ENCODE data around the gene CARM1. TPM values are rescaled to one million over a fixed set of nuclear protein-coding genes. Genes with fewer than 3 reads are reported as not detected.
A peak's percentile ranks its signal among the peaks of the same experiment; 100 is the strongest.
"Not testable (repeated sequence)": the region's sequence is repeated elsewhere in the genome, so short reads cannot be mapped to it uniquely, and the experiment has no call there.

Gene CARM1
- polyA plus RNA-seq, 1 donor from 2014 or later = 22.3 TPM

- Histone ChIP-seq H3K4me2 (ENCODE audit: low read length) (peak overlapping the region; percentile 10), H3K27ac (ENCODE audit: low read length) (peak overlapping the region; percentile 95), H3K9me2 (ENCODE audit: insufficient read depth, low read length) (no peaks in the 10 kb centered on the region), H3K9ac (ENCODE audit: low read length) (peak overlapping the region; percentile 95), H2AFZ (ENCODE audit: low read depth, low read length) (peak overlapping the region; percentile 66), H3K9me3 (ENCODE audit: low read length) (no peaks in the 10 kb centered on the region), H3K27me3 (ENCODE audit: insufficient read depth, low read depth, low read length) (no peaks in the 10 kb centered on the region), H3F3A (ENCODE audit: insufficient read depth, low read length, poor library complexity, severe bottlenecking) (no peaks in the 10 kb centered on the region), H4K20me1 (ENCODE audit: insufficient read depth) (no peaks in the 10 kb centered on the region), H3K4me3 (ENCODE audit: low read length) (peak overlapping the region; percentile 74), H3K79me2 (replicated peaks; ENCODE audit: insufficient read depth, low read length) (no peaks in the 10 kb centered on the region), H3K36me3 (ENCODE audit: insufficient read depth, low read length) (no peaks in the 10 kb centered on the region)
- TF ChIP-seq EZH2 (IDR thresholded peaks at IDR 0.05; ENCODE audit: borderline replicate concordance, insufficient read depth, low read length, poor library complexity, severe bottlenecking) (no peak), MXI1 (conservative IDR thresholded peaks at IDR 0.05; ENCODE audit: poor library complexity, severe bottlenecking) (peak; percentile 91), POLR2AphosphoS5 (IDR thresholded peaks at IDR 0.05) (peak; percentile 43)
Measured at GRCh38 chr19:10836479-10837330, 34.6 kb upstream of the CARM1 start.

GRCh38 chr19:10837649-10838048, 33.7 kb upstream of the CARM1 start:
- H3K27ac ChIP-seq (ENCODE audit: low read length); H3K27me3 ChIP-seq (ENCODE audit: insufficient read depth, low read depth, low read length); H3K4me2 ChIP-seq (ENCODE audit: low read length); H3K36me3 ChIP-seq (ENCODE audit: insufficient read depth, low read length); H3K9me2 ChIP-seq (ENCODE audit: insufficient read depth, low read length); H3K9me3 ChIP-seq (ENCODE audit: low read length); H3K4me3 ChIP-seq (ENCODE audit: low read length); H2AFZ ChIP-seq (ENCODE audit: low read depth, low read length); H3F3A ChIP-seq (ENCODE audit: insufficient read depth, low read length, poor library complexity, severe bottlenecking); H3K9ac ChIP-seq (ENCODE audit: low read length); H3K79me2 ChIP-seq (replicated peaks; ENCODE audit: insufficient read depth, low read length); H4K20me1 ChIP-seq (ENCODE audit: insufficient read depth): not testable (repeated sequence)

- Histone ChIP-seq H3K9me3 (ENCODE audit: low read length) (no peaks in the 10 kb centered on the region), H3K4me3 (ENCODE audit: low read length) (no peak overlapping the region), H3K9ac (ENCODE audit: low read length) (no peak overlapping the region), H3F3A (ENCODE audit: insufficient read depth, low read length, poor library complexity, severe bottlenecking) (no peaks in the 10 kb centered on the region), H2AFZ (ENCODE audit: low read depth, low read length) (no peak overlapping the region), H3K9me2 (ENCODE audit: insufficient read depth, low read length) (no peaks in the 10 kb centered on the region), H3K27ac (ENCODE audit: low read length) (no peak overlapping the region), H3K79me2 (replicated peaks; ENCODE audit: insufficient read depth, low read length) (no peaks in the 10 kb centered on the region), H3K36me3 (ENCODE audit: insufficient read depth, low read length) (no peaks in the 10 kb centered on the region), H3K27me3 (ENCODE audit: insufficient read depth, low read depth, low read length) (no peaks in the 10 kb centered on the region), H4K20me1 (ENCODE audit: insufficient read depth) (no peaks in the 10 kb centered on the region), H3K4me2 (ENCODE audit: low read length) (no peak overlapping the region)
- TF ChIP-seq SMC3 (conservative IDR thresholded peaks at IDR 0.05; ENCODE audit: poor library complexity) (no peak), CTCF (IDR thresholded peaks at IDR 0.05; ENCODE audit: poor library complexity, severe bottlenecking) (no peak), REST (IDR thresholded peaks at IDR 0.05; ENCODE audit: borderline replicate concordance) (no peak), TAF1 (IDR thresholded peaks at IDR 0.05; ENCODE audit: low read depth) (no peak), EZH2 (IDR thresholded peaks at IDR 0.05; ENCODE audit: borderline replicate concordance, insufficient read depth, low read length, poor library complexity, severe bottlenecking) (no peak), EP300 (conservative IDR thresholded peaks at IDR 0.05; ENCODE audit: poor library complexity, severe bottlenecking) (no peak), MXI1 (conservative IDR thresholded peaks at IDR 0.05; ENCODE audit: poor library complexity, severe bottlenecking) (no peak), RAD21 (conservative IDR thresholded peaks at IDR 0.05) (no peak), POLR2AphosphoS5 (IDR thresholded peaks at IDR 0.05) (no peak)
Measured at GRCh38 chr19:10838377-10838776, 33.0 kb upstream of the CARM1 start.

Measured in neural cell (in vitro differentiated cells).